ENCODE data around the gene FBLL1.

DNA sequence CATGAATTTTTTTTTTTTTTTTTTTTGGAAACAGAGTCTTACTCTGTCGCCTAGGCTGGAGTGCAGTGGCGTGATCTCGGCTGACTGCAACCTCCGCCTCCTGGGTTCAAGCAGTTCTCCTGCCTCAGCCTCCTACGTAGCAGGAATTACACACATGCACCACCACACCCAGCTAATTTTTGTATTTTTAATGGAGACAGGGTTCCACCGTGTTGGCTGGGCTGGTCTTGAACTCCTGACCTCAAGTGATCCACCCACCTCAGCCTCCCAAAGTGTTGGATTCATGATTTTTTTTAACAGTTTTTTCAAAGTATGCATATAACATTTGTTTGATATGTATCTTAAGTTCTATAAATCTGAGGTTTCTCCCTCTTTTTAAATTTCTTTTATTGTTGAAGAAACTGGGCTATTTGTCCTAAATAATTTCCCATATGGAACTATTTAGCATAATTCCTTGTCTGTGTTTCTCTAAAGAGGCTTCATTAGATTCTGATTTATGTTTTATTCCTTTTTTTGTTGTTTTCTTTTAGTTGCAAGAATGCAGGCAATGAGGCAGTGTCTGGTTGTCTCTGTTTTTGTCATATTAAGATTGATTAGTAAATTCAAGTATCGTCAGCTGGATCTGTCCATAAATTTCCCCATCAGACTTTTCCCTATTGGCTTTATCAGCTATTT lies 26.4 kb upstream of the FBLL1 start:
- no peak for TF ChIP-seq RFX5 (IDR thresholded peaks at IDR 0.05; ENCODE audit: low read depth, low read length)
- TF ChIP-seq CTCF (conservative IDR thresholded peaks at IDR 0.05; ENCODE audit: low read depth, low read length) = no peak
- no peak for TF ChIP-seq POLR2A (IDR thresholded peaks at IDR 0.05; ENCODE audit: low read depth, low read length)
- no peak for TF ChIP-seq FOS (IDR thresholded peaks at IDR 0.05; ENCODE audit: low read depth, low read length)
- TF ChIP-seq, protein P1, sequence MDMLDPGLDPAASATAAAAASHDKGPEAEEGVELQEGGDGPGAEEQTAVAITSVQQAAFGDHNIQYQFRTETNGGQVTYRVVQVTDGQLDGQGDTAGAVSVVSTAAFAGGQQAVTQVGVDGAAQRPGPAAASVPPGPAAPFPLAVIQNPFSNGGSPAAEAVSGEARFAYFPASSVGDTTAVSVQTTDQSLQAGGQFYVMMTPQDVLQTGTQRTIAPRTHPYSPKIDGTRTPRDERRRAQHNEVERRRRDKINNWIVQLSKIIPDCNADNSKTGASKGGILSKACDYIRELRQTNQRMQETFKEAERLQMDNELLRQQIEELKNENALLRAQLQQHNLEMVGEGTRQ (IDR thresholded peaks at IDR 0.05; ENCODE audit: low read depth, low read length) = no peak
- TF ChIP-seq MXI1 (IDR thresholded peaks at IDR 0.05; ENCODE audit: borderline replicate concordance, low read depth, low read length) = no peak
- TF ChIP-seq CEBPB (IDR thresholded peaks at IDR 0.05; ENCODE audit: low read depth, low read length) = no peak
- no peak for TF ChIP-seq NFE2L2 (IDR thresholded peaks at IDR 0.05; ENCODE audit: low read depth, low read length)
